Retinal pigment epithelial cell (primary cell): Measurements from ENCODE around the gene GPD1L.

Experiments
- DNase-seq: peaks from one replicate; pipeline ENCODE4 v3.0.0-alpha.2; 2010; ENCODE audit warnings: low read depth
- H3K4me3 ChIP-seq: 2 replicates; pipeline ENCODE4 v1.5.1; 2011; ENCODE audit warnings: mild to moderate bottlenecking, low read length, control low read depth, moderate library complexity
- TF ChIP-seq, protein P1 (sequence below): conservative IDR thresholded peaks from 2 replicates; pipeline ENCODE4 v1.5.1; 2011; ENCODE audit warnings: low read depth, low read length, control low read depth, inconsistent platforms

The GPD1L gene

DNA sequence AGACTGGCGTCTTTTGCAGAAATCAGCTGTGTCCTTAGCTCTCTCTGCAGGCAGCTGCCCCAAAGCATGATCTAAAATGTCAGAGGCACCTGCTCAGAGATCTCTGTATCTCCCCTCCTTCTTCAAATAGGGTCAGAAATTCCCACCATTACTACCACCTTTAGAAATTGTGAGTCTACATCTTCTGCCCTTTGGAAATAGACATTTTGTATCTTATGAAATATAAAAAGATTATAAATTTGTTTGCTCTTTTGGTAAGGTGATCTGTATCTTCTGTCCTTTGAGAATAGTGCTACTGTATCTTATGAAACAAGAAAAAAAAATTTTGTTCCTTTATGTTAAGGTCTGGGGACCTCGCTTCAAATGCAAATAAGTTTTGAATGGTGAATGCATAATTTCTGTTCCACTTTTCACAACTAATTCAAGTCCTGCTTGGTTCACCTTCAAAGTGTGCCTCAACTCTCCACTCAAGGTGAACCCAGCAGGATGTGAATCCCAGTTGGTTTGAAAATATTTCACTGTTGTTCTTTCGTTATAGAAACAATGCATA lies 28.3 kb upstream of the GPD1L start:
- TF ChIP-seq, protein P1, sequence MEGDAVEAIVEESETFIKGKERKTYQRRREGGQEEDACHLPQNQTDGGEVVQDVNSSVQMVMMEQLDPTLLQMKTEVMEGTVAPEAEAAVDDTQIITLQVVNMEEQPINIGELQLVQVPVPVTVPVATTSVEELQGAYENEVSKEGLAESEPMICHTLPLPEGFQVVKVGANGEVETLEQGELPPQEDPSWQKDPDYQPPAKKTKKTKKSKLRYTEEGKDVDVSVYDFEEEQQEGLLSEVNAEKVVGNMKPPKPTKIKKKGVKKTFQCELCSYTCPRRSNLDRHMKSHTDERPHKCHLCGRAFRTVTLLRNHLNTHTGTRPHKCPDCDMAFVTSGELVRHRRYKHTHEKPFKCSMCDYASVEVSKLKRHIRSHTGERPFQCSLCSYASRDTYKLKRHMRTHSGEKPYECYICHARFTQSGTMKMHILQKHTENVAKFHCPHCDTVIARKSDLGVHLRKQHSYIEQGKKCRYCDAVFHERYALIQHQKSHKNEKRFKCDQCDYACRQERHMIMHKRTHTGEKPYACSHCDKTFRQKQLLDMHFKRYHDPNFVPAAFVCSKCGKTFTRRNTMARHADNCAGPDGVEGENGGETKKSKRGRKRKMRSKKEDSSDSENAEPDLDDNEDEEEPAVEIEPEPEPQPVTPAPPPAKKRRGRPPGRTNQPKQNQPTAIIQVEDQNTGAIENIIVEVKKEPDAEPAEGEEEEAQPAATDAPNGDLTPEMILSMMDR = no peak
- no peak for DNase-seq
- H3K4me3 ChIP-seq = no peak overlapping the region

DNA sequence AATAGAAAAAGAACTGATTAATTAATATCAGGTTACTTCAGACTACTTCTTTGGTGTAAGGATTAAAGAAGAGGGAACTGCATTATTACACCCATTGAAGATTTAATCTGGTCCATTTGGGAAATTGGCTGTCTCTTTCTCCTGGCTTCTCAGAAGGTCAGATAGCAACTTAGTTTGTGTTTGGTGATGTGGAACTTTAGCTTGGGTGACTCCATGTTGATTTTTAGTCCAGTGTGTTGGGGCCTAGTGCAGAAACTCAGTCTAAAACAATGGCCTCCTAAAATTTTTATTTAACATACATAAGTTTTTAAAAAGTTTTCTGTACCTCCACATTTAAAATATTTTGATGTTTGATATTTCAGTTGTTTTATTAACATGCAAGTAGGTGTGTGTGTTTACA lies 27.6 kb upstream of the GPD1L start:
- DNase-seq = no peak
- no peak overlapping the region for H3K4me3 ChIP-seq
- TF ChIP-seq, protein P1 = no peak

DNA sequence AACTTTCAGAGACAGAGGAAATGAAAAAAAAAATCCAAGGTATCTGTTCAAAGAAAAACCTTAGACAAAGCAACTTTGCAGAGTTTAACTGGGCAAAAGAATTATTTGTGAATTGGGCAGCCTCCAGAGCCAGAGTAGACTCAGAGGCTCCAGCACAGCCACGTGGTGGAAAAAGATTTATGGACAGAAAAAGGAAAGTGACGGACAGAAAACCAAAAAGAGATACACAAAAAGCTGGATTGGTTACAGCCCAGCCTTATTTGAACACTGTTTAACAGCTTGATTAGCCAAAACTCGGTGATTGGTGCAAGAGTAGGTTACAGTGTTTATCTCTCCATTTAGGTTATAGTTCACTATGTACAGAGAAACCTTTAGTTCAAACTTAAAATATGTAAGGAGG lies 23.7 kb upstream of the GPD1L start:
- H3K4me3 ChIP-seq = no peak overlapping the region
- no peak for DNase-seq
- TF ChIP-seq, protein P1 = no peak

GRCh38 chr3:32083702-32084270 lies 22.6 kb upstream of the GPD1L start:
- H3K4me3 ChIP-seq = no peak overlapping the region
- DNase-seq = no peak
- TF ChIP-seq, protein P1 = no peak

DNA sequence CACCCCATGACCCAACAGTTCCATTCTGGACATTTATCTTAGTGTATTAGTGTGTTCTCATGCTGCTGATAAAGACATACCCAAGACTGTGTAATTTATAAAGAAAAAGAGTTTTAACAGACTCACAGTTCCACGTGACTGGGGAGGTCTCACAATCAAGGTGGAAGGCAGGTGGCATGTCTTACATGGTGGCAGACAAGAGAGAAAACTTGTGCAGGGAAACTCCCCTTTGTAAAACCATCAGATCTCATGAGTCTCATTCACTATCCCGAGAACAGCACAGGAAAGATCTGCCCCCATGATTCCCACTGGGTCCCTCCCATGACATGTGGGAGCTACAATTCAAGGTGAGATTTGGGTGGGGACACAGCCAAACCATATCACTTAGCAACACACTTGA lies 21.6 kb upstream of the GPD1L start:
- no peak for DNase-seq
- no peak overlapping the region for H3K4me3 ChIP-seq
- TF ChIP-seq, protein P1 = no peak

GRCh38 chr3:32086464-32086863 lies 20.0 kb upstream of the GPD1L start:
- no peak overlapping the region for H3K4me3 ChIP-seq
- DNase-seq = no peak
- TF ChIP-seq, protein P1 = no peak

DNA sequence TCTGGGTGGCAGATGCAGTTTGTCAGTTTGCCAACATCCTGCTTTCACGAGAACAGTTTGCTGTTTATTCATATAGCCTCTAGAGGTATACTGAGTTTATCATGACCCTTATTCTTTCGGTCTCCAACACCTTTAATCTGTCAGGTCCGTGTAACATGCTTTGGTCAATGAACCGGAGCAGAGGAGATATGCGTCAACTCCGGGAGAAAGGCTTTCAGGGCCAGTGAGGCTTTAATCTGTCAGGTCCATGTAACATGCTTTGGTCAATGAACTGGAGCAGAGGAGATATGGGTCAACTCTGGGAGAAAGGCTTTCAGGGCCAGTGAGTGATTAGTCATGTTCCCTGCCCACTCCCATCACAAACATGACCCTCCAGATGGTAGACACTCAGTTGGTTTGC lies 16.9 kb upstream of the GPD1L start:
- TF ChIP-seq, protein P1 = no peak
- no peak overlapping the region for H3K4me3 ChIP-seq
- peak; percentile 54 for DNase-seq
